Measurements from ENCODE around the gene QARS1.
A peak's percentile ranks its signal among the peaks of the same experiment; 100 is the strongest.

Gene QARS1

GRCh38 chr3:49122022-49122421 is 17.5 kb upstream of the QARS1 start:
- CTCF ChIA-PET, result interaction anchor here (0.7 to 1.7 kb wide), 3 partner anchors 11 to 327 kb away, joined by 3 to 7 read pairs (median 4); partner anchors contain the start of gene LAMB2
- POLR2A ChIA-PET, result interaction anchor here (1.5 to 2.6 kb wide), 3 partner anchors 8 to 28 kb away, joined by 4 to 25 read pairs (median 6); partner anchors contain the start of genes LAMB2 and QRICH1
- H3K4me3 ChIP-seq (ENCODE audit: low read depth, low read length), result no peak overlapping the region
- TF ChIP-seq CTCF (IDR thresholded peaks at IDR 0.05; ENCODE audit: insufficient read depth, low read length, missing control alignments), result no peak
- DNase-seq (ENCODE audit: low read depth, low spot score), result no peak

- DNase-seq (ENCODE audit: low read depth, low spot score), result no peak
- ChIA-PET POLR2A (interaction anchor here (0.7 to 2.6 kb wide), 8 partner anchors 9 to 161 kb away, joined by 3 to 25 read pairs (median 4); partner anchors contain the start of genes LAMB2, NDUFAF3 and QRICH1), CTCF (interaction anchor here (0.7 to 1.7 kb wide), 4 partner anchors 10 to 328 kb away, joined by 3 to 7 read pairs (median 4); partner anchors contain the start of gene LAMB2)
- no peak for TF ChIP-seq CTCF (IDR thresholded peaks at IDR 0.05; ENCODE audit: insufficient read depth, low read length, missing control alignments)
- peak overlapping the region; percentile 96 for H3K4me3 ChIP-seq (ENCODE audit: low read depth, low read length)
These were observed 16.7 kb upstream of the QARS1 start for GRCh38 chr3:49121132-49121736.

GRCh38 chr3:49120438-49121131 is 16.0 kb upstream of the QARS1 start, which contains the start of gene USP19:
USP19 (minus strand) TSS chr3:49120823; CDS start chr3:49119145, 1,678 bp downstream.
- ChIA-PET CTCF (interaction anchor here (1.0 to 1.7 kb wide), 4 partner anchors 11 to 329 kb away, joined by 3 to 7 read pairs (median 4); no protein-coding TSS in a partner anchor), POLR2A (interaction anchor here (0.7 to 2.6 kb wide), 8 partner anchors 10 to 162 kb away, joined by 3 to 25 read pairs (median 4); partner anchors contain the start of genes LAMB2, NDUFAF3 and QRICH1)
- H3K4me3 ChIP-seq (ENCODE audit: low read depth, low read length), result peak within 1 kb of the TSS; percentile 96
- no peak for DNase-seq (ENCODE audit: low read depth, low spot score)
- TF ChIP-seq CTCF (IDR thresholded peaks at IDR 0.05; ENCODE audit: insufficient read depth, low read length, missing control alignments), result no peak

GRCh38 chr3:49120096-49120437 is 15.5 kb upstream of the QARS1 start:
- DNase-seq (ENCODE audit: low read depth, low spot score), result no peak
- CTCF ChIA-PET, result interaction anchor here (1.0 kb wide), 1 partner anchor 329 kb away, joined by 3 read pairs; no protein-coding TSS in a partner anchor
- no peak for TF ChIP-seq CTCF (IDR thresholded peaks at IDR 0.05; ENCODE audit: insufficient read depth, low read length, missing control alignments)
- peak overlapping the region; percentile 96 for H3K4me3 ChIP-seq (ENCODE audit: low read depth, low read length)
- POLR2A ChIA-PET, result interaction anchor here (1.0 to 2.6 kb wide), 3 partner anchors 13 to 98 kb away, joined by 4 to 25 read pairs (median 13); partner anchors contain the start of genes LAMB2, NDUFAF3 and QRICH1

- TF ChIP-seq CTCF (IDR thresholded peaks at IDR 0.05; ENCODE audit: insufficient read depth, low read length, missing control alignments), result no peak
- CTCF ChIA-PET, result interaction anchor here (1.0 to 1.3 kb wide), 2 partner anchors 14 to 330 kb away, joined by 3 read pairs; no protein-coding TSS in a partner anchor
- H3K4me3 ChIP-seq (ENCODE audit: low read depth, low read length), result peak overlapping the region; percentile 96
- DNase-seq (ENCODE audit: low read depth, low spot score), result no peak
- POLR2A ChIA-PET, result no interaction called here
These were observed 14.9 kb upstream of the QARS1 start for GRCh38 chr3:49119439-49119838.

GRCh38 chr3:49119036-49119435 is 14.5 kb upstream of the QARS1 start:
- ChIA-PET CTCF (interaction anchor here (1.3 kb wide), 1 partner anchor 13 kb away, joined by 3 read pairs; no protein-coding TSS in a partner anchor), POLR2A (no interaction called here)
- no peak overlapping the region; the same call in 1 of the 2 replicates for H3K4me3 ChIP-seq (ENCODE audit: low read depth, low read length)
- DNase-seq (ENCODE audit: low read depth, low spot score), result no peak
- TF ChIP-seq CTCF (IDR thresholded peaks at IDR 0.05; ENCODE audit: insufficient read depth, low read length, missing control alignments), result no peak

Data from AG04449 (cell line).